Measurements from ENCODE around the gene CARD9. TPM values are rescaled to one million over a fixed set of nuclear protein-coding genes. Genes with fewer than 3 reads are reported as not detected.

CARD9 gene
- total RNA-seq, 1 experiment from 2014 or later: 1.1 TPM

DNA sequence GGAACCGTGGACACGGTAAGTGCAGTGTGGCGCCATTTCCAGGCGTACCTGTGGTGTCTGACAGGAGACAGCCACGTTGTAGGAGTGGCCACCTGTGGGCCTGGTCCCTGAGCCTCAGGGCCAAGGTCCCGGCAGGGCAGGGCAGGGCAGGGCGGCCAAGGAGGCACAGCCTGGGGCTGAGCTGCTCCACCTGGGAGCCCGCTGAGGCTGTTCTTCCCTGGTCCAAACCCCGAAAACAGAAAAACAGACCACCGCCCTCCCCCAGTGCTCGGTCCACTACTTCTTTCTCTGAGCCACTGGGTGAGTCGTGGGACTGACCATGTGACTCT is 45.6 kb upstream of the CARD9 start:
- Histone ChIP-seq H3K36me3 (ENCODE audit: low read depth, low read length) (peaks cover 12% of the 10 kb centered on the region; the same call in 1 of the 2 replicates), H3K4me3 (ENCODE audit: low read length) (no peak overlapping the region), H3K27me3 (ENCODE audit: low read length) (no peaks in the 10 kb centered on the region), H4K20me1 (ENCODE audit: low read length) (no peaks in the 10 kb centered on the region), H2AFZ (ENCODE audit: low read length) (no peak overlapping the region), H3K79me2 (ENCODE audit: low read length) (no peaks in the 10 kb centered on the region), H3K9me2 (replicated peaks; ENCODE audit: low read length) (no peaks in the 10 kb centered on the region), H3K4me2 (ENCODE audit: low read length) (no peak overlapping the region), H3K4me1 (ENCODE audit: insufficient read depth, low read length) (no peaks in the 10 kb centered on the region), H3K9ac (ENCODE audit: low read length) (no peak overlapping the region), H3K27ac (ENCODE audit: low read length) (no peak overlapping the region), H3K9me3 (ENCODE audit: low read length) (no peaks in the 10 kb centered on the region), H3F3A (ENCODE audit: low read length, unreplicated experiment) (no peaks in the 10 kb centered on the region)
- DNase-seq: no peak
- no TSS peak for BruUV-seq (replicated peaks)
- TF ChIP-seq EZH2 (IDR thresholded peaks at IDR 0.05; ENCODE audit: low read length, unreplicated experiment) (no peak), EZH2phosphoT487 (IDR thresholded peaks at IDR 0.05; ENCODE audit: borderline replicate concordance, low read length) (no peak), CTCF (conservative IDR thresholded peaks at IDR 0.05; ENCODE audit: low read depth, low read length) (no peak)
- ChIA-PET CTCF (no interaction called here), POLR2A (ENCODE audit: unreplicated experiment) (no interaction called here)
- ATAC-seq: no peak
- intact Hi-C loops (cut with micrococcal nuclease): no loop called here

GRCh38 chr9:136418182-136419091 is 45.0 kb upstream of the CARD9 start:
- Histone ChIP-seq H3K4me1 (ENCODE audit: insufficient read depth, low read length) (no peaks in the 10 kb centered on the region), H3K9me3 (ENCODE audit: low read length) (no peaks in the 10 kb centered on the region), H3F3A (ENCODE audit: low read length, unreplicated experiment) (no peaks in the 10 kb centered on the region), H3K4me2 (ENCODE audit: low read length) (no peak overlapping the region), H3K4me3 (ENCODE audit: low read length) (no peak overlapping the region), H3K36me3 (ENCODE audit: low read depth, low read length) (peaks cover 18% of the 10 kb centered on the region), H2AFZ (ENCODE audit: low read length) (no peak overlapping the region), H3K27ac (ENCODE audit: low read length) (no peak overlapping the region), H3K9me2 (replicated peaks; ENCODE audit: low read length) (no peaks in the 10 kb centered on the region), H4K20me1 (ENCODE audit: low read length) (no peaks in the 10 kb centered on the region), H3K79me2 (ENCODE audit: low read length) (no peaks in the 10 kb centered on the region), H3K9ac (ENCODE audit: low read length) (no peak overlapping the region), H3K27me3 (ENCODE audit: low read length) (no peaks in the 10 kb centered on the region)
- intact Hi-C loops (cut with micrococcal nuclease): no loop called here
- no TSS peak for BruUV-seq (replicated peaks)
- CTCF ChIA-PET: no interaction called here
- ATAC-seq (no peak), DNase-seq (no peak)
- POLR2A ChIA-PET (ENCODE audit: unreplicated experiment): no interaction called here
- TF ChIP-seq CTCF (conservative IDR thresholded peaks at IDR 0.05; ENCODE audit: low read depth, low read length) (no peak), EZH2phosphoT487 (IDR thresholded peaks at IDR 0.05; ENCODE audit: borderline replicate concordance, low read length) (no peak), EZH2 (IDR thresholded peaks at IDR 0.05; ENCODE audit: low read length, unreplicated experiment) (no peak)

DNA sequence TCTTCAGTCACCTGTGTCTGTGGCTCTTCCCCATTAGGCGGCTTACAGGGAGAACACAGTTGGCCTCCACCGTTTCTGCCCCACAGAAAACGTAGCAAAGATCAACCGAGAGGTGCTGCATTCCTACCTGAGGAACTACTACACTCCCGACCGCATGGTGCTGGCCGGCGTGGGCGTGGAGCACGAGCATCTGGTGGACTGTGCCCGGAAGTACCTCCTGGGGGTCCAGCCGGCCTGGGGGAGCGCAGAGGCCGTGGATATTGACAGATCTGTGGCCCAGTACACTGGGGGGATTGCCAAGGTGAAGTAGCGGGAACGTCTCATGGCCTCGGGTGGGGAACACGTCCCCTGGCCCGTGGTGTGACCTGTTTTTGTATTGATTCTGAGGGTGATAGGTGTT is 43.4 kb upstream of the CARD9 start:
- Histone ChIP-seq H3K4me3 (ENCODE audit: low read length) (no peak overlapping the region), H3K79me2 (ENCODE audit: low read length) (peaks cover 14% of the 10 kb centered on the region), H3K9ac (ENCODE audit: low read length) (no peak overlapping the region), H3K27ac (ENCODE audit: low read length) (no peak overlapping the region), H3K4me1 (ENCODE audit: insufficient read depth, low read length) (peaks cover 4% of the 10 kb centered on the region; the same call in 1 of the 2 replicates), H3K27me3 (ENCODE audit: low read length) (no peaks in the 10 kb centered on the region), H3K9me2 (replicated peaks; ENCODE audit: low read length) (no peaks in the 10 kb centered on the region), H3K9me3 (ENCODE audit: low read length) (no peaks in the 10 kb centered on the region), H3K4me2 (ENCODE audit: low read length) (no peak overlapping the region), H3F3A (ENCODE audit: low read length, unreplicated experiment) (no peaks in the 10 kb centered on the region), H3K36me3 (ENCODE audit: low read depth, low read length) (peaks cover 31% of the 10 kb centered on the region), H4K20me1 (ENCODE audit: low read length) (0 out of 2 replicates have a peak, but pooled peaks cover 4% of the 10 kb centered on the region), H2AFZ (ENCODE audit: low read length) (no peak overlapping the region)
- ATAC-seq (no peak), DNase-seq (no peak)
- TF ChIP-seq CTCF (conservative IDR thresholded peaks at IDR 0.05; ENCODE audit: low read depth, low read length): no peak
- TF ChIP-seq EZH2phosphoT487 (IDR thresholded peaks at IDR 0.05; ENCODE audit: borderline replicate concordance, low read length): no peak
- CTCF ChIA-PET: no interaction called here
- POLR2A ChIA-PET (ENCODE audit: unreplicated experiment): no interaction called here
- intact Hi-C loops (cut with micrococcal nuclease): no loop called here
- no TSS peak for BruUV-seq (replicated peaks)
